Cerebellar nuclear complex (tissue), 1 donor: ENCODE data around the gene SKOR1.

Experiments used
- DNase-seq, 2 experiments: peaks; one replicate each; lab custom pipeline; 2025; lab: John Stamatoyannopoulos, UW

SKOR1 gene

GRCh38 chr15:67824976-67825880 lies at the start of gene SKOR1:
TSS of gene SKOR1 (plus strand) at chr15:67825509. CDS start at chr15:67825603, 94 bp downstream.
- DNase-seq = no peak

- no peak for DNase-seq
These were observed 49.3 kb upstream of the SKOR1 start for GRCh38 chr15:67775998-67776397.

GRCh38 chr15:67776600-67776999 lies 48.7 kb upstream of the SKOR1 start:
- no peak for DNase-seq

GRCh38 chr15:67777071-67777470 lies 48.2 kb upstream of the SKOR1 start:
- no peak for DNase-seq

GRCh38 chr15:67777773-67778172 lies 47.5 kb upstream of the SKOR1 start:
- no peak for DNase-seq

- no peak for DNase-seq
These were observed 46.3 kb upstream of the SKOR1 start for GRCh38 chr15:67778968-67779548.

- no peak for DNase-seq
These were observed 45.7 kb upstream of the SKOR1 start for GRCh38 chr15:67779549-67780111.

GRCh38 chr15:67781061-67781460 lies 44.2 kb upstream of the SKOR1 start:
- DNase-seq = no peak

GRCh38 chr15:67781907-67782690 lies 43.2 kb upstream of the SKOR1 start:
- no peak for DNase-seq

- no peak for DNase-seq
These were observed 42.7 kb upstream of the SKOR1 start for GRCh38 chr15:67782691-67782991.

- no peak for DNase-seq
These were observed 42.0 kb upstream of the SKOR1 start for GRCh38 chr15:67783303-67783702.

GRCh38 chr15:67784090-67784781 lies 41.1 kb upstream of the SKOR1 start:
- no peak for DNase-seq

GRCh38 chr15:67784856-67785430 lies 40.4 kb upstream of the SKOR1 start:
- DNase-seq = no peak

GRCh38 chr15:67785431-67785830 lies 39.9 kb upstream of the SKOR1 start:
- DNase-seq = no peak

- no peak for DNase-seq
These were observed 38.7 kb upstream of the SKOR1 start for GRCh38 chr15:67786646-67787045.

- no peak for DNase-seq
These were observed 36.3 kb upstream of the SKOR1 start for GRCh38 chr15:67788986-67789385.

GRCh38 chr15:67790610-67791319 lies 34.5 kb upstream of the SKOR1 start:
- no peak for DNase-seq

GRCh38 chr15:67792250-67792942 lies 32.9 kb upstream of the SKOR1 start:
- no peak for DNase-seq

GRCh38 chr15:67794832-67795574 lies 30.3 kb upstream of the SKOR1 start:
- DNase-seq = no peak
